Hematopoietic multipotent progenitor cell treated with erythropoietin and hydrocortisone succinate and interleukin-3 and kit ligand, for 17 days (in vitro differentiated cells): ENCODE results near the gene JADE2.
"Not testable (repeated sequence)": the region's sequence is repeated elsewhere in the genome, so short reads cannot be mapped to it uniquely, and the experiment has no call there.

ENCODE experiments used
- DNase-seq: peaks from one replicate; pipeline ENCODE4 v3.0.0-alpha.2; 2015; ENCODE audit warnings: low spot score

JADE2 gene

DNA sequence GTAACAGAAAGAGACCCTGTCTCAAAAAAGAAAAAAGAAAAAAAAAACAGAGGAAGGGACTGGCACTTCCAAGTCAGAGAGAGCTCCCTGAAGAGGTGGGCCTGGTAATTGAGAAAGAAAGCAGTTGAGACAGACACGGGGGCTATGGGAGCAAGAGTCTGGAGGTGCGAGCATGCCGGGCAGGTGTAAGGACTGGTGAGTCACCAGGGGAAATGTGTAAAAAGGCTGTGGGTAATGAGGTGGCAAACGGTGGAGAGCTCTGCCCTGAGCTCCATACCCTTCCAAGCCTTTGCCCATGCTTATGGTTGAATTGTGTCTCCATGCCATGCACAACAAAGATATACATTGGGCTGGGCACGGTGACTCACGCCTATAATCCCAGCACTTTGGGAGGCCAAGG lies 18.0 kb upstream of the JADE2 start:
- DNase-seq: no peak

DNA sequence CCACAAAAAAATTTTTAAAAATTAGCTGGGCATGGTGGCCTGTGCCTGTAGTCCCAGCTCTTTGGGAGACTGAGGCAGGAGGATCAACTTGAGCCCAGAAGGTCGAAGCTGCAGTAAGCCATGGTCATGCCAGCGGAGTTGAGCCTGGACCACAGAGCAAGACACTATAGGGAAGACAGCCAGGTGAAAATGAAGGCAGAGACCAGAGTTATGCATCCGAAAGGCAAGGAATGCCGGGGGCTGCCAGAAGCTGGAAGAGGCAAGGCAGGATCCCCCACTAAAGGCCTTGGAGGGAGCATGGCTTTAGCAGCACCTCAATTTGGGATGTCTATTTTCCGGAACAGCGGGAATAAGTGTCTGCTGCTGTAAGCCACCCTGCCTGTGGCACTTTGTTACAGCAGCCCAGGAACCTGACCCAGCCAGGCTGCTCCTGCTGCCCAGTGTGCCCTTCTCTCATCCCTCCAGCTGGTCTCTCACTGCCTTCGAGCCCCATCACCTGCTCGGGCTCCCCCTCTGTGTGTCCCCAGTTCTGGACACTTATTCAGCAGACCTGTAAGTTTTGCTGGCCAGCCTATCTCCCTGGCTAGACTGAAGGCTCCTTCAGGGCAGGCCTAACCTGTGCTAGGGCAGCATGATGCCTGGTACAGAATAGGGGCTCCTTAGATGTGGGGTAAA lies 16.8 kb upstream of the JADE2 start:
- DNase-seq: no peak

DNA sequence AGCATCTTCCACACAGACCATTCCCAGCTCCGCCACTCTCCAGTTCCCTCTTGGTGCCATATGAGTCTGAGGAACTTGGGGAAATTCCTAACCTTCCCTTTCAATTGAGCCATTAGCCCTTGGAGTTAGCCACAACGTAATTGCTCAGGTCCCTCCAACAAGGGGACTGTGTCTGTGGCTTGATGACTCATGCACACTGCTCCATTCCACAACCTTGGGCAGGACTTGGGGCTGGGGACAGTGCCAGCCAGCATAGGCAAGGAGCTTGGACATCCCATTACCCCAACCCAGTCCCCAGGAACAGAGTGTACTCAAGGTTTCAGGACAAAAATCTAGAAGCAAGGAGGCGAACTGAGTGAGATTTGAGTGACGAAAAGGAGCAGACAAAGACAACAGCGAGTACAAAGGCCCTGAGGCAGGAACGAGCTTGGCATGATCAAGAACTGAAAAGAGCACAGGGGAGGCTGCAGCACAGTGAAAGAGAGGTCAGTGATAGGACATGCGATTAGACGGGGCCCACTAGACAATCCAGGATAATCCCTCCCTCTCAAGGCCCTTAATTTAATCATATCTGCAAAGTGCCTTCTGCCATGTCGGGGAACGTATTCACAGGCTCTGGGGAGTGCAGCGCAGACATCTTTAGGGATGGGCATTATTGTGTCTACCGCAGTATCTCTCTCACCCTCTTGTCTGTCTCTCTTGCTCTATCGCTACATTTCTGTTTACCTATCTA lies 16.0 kb upstream of the JADE2 start:
- DNase-seq: no peak

DNA sequence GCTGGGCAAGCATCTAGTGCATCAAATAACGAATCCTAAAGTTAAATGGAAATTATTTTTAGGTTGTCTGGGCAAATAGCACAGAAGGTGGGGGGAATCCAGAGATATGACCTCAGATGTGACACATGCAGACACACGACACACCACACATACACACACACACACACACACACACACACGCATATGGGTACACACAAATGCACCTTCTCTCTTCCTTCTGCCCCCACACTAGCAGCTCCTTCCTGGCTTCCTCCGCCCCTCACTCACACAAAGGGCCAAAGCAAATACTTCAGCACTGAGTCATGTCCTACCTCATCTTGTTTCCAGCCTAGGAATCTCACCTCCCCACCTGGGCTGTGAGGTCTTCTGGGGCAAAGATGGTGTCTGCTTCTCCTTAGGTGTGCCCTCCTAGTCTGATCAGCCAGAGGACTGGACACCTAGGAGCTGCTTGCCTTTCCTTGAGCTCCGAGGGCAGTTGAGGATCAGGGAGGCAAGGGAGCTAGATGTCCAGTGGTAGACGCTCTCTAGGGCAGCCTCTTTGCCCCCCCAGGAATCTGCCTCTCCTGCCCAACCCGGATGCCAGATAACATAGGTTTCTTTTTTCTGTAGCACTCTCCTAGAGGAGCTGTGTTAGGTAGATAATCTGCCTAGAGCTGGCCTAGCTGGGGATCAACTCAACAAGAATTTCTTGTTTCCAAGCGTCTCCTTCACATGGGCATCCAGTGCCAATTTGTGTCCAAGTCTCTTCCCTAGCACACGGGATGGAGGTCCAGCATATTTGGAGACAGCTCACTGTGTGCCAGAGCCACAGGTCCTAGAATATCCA lies 14.3 kb upstream of the JADE2 start:
- DNase-seq: no peak

DNA sequence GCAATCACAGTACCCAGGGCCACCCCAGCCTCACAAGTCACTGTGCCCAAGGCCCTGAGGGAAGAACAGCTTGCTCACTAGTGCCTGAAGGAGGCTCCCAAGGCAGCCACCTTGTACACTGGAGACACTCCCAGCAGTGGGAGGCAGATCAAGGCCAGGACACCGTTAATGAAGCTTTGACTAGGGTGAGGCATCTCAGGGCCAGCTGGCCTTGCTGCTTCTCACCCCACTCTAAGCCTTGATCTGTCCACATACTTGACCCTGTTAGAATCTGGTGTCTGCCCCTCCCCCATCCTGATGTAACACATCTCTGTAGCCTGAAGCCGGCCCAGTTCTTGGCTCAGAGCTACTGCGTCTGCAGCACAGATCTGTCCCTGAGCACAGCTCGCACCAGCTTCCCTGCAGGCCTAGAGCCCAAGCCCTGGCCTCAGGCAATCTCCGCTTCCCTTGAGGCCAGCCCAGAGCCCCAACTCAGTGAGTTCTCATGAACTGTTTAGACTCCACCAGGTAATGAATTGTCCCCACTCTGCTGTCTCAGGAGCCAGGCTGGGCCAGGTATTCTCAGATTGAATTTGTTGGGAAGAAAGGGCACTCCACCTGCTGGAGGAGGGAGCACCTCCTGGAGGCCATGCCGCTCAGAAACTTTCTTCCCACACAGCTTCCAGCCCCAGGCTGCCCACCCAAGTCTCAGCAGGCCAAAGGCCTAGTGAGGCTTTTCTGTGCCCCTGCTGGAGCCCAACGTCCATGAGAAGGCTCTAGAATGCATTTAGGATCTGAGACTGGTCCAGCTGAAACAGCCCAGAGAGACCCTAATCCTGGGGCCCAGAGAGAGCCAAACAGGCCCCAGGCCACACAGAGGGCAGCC lies 13.4 kb upstream of the JADE2 start:
- DNase-seq: no peak

DNA sequence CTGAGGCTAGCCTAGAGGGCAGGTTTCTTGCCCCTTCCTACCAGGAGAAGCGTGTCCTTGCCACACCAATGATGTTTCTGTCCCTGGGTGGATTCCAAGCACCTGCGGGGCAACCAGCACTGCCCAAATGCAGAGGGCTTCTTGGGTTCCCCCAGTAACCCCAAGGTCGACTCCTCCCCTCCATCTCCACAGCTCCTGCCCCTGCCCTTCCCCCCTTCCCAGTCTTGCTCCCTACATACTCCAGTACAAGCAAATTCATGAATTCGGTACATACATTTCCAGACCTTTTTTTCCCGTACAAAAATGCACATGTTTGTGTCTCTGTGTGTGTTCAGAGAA lies 12.8 kb upstream of the JADE2 start:
- DNase-seq: no peak

DNA sequence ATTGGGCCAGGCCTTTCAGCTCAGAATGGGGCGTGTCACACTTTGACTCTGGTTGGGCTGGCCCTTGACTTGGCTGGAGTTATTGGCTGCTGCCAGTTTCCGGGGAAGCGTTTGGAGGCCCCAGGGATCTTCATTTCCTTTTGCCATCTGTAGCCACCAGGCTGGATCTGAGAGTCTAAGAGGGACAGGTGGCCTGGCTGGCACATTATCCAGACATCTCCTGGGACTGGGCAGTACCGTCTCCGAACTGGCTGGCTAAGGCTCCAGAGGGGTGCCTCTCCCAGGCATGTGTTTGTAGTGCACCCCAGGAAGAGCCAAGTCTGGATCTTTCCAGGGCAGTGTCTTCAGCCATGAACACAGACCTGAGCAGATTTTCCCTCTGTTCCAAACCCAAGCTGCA lies 9.7 kb upstream of the JADE2 start:
- no peak for DNase-seq

DNA sequence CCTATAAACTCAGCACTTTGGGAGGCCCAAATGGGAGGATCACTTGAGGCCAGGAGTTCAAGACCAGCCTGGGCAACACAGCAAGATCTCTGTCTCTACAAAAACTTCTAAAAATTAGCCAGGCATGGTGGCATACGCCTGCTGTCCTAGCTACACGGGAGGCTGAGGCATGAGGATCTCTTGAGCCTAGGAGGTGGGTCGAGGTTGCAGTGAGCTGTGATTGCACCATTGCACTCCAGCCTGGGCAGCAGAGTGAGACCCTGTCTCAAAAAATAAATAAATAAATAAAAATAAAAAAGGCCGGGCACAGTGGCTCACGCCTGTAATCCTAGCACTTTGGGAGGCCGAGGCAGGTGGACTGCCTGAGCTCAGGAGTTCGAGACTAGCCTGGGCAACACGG lies 8.5 kb upstream of the JADE2 start:
- DNase-seq: not testable (repeated sequence)

DNA sequence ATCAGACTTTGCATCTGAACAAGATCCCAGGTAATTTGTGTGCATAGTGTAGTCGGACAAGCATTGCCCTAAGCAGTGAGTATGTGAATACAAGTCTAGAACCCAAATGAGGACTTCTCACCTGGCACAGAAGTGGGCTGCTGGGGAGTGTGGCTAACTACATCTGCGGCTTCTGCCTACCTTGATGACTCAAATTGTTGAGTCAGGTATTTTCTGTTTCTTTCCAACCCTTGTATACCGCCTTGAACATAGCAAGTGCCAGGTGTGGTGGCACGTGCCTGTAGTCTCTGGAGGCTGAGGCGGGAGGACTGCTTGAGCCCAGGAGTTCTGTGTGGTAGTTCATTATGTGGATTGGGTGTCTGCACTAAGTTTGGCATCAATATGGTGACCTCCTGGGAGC lies 7.9 kb upstream of the JADE2 start:
- DNase-seq: no peak

DNA sequence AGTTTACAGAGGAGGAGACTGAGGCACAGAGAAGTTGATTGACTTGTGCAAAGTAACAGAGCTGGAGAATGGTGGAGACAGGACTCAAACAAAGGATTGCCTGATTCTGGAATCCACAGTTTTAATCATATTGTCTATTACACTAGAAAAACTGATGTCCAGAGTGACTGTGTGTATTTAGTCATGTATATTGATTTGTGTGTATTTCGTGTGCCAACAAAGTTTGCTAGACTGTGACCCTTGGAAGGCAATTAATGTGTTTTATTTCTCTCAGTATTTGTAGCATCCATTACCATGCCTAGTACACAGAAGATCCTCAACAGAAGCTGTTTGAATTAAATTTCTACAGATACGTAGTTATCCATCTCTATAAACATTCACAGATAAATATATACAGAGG lies 5.5 kb upstream of the JADE2 start:
- no peak for DNase-seq

DNA sequence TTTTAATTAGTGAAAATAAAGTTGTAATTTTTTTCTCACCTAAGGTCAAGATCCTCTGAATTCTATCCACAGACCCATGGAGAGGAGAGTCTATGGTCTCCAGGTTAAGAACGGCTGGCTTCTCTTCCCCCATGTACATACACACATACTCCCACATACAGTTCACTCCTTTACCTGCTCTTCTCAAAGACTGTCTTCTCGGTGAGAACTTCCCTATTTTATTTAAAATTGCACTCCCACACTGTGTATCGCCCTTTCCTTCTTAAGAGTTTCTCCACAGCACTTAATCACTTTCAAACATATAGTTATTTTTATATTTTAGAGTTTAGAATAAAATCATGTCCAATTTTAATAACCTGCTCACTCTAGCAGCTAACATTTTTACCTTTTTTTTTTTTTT lies 3.6 kb upstream of the JADE2 start:
- no peak for DNase-seq

DNA sequence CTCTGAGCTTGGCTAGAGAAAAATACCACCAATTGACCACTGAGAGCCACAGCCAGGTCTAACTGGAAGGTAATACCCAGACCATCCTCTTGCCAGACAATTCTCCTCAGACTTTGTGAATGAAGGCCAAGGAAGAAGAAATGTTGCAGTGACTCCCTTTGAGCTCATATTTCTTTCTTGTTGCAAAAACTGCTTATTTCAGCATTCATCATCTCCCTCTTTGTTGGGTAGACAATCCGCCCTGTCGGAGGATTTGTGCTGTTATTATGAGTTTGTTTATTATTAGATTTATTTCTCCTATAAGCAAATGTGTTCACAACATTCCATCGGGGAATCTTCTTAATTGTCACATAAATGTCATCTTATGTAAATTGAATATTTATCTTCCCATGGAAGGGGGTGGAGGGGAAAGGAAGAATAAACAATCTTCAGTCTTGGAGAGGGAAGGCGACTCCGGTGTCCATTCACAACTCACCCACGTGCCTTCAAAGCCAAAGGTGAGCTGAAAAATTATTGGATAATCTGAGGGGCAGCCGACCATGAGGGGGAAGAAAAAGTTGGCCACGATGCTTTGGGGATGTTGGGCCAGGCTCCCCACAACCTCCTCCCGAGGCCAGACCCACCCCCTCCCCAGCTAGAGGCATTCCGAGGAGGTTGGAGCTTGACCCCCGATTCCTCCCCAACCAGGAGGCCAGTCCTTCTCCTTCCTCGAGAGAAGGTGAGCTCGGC lies 1.8 kb upstream of the JADE2 start:
- DNase-seq: no peak

DNA sequence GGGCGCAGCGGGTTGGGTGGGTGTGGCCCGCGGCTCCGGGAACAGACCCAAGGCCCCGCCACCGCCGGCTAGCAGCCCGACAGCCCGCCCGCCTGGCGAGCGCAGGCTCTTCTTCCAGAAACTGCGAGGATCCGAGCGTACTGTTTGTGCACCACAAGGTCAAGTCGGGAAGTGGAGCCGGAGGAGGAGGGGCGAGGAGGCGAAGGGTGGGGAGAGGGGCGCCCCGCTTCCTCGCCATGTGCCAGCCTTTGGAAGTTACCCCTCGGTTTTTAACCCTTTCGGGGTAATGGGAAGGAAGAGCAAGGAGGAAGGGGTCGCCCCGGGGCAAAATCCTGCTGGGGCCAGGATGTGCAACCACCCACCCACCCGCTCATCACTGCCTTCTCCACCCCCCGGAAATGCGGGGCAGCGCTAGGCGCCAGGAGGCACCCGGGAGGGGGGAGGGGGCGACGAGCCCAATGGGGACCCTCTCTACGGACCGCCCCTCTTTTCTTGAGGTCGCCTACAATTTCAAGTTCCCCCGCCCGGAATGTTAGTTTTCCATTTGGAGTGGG lies 1.1 kb upstream of the JADE2 start:
- peak; percentile 40 for DNase-seq

DNA sequence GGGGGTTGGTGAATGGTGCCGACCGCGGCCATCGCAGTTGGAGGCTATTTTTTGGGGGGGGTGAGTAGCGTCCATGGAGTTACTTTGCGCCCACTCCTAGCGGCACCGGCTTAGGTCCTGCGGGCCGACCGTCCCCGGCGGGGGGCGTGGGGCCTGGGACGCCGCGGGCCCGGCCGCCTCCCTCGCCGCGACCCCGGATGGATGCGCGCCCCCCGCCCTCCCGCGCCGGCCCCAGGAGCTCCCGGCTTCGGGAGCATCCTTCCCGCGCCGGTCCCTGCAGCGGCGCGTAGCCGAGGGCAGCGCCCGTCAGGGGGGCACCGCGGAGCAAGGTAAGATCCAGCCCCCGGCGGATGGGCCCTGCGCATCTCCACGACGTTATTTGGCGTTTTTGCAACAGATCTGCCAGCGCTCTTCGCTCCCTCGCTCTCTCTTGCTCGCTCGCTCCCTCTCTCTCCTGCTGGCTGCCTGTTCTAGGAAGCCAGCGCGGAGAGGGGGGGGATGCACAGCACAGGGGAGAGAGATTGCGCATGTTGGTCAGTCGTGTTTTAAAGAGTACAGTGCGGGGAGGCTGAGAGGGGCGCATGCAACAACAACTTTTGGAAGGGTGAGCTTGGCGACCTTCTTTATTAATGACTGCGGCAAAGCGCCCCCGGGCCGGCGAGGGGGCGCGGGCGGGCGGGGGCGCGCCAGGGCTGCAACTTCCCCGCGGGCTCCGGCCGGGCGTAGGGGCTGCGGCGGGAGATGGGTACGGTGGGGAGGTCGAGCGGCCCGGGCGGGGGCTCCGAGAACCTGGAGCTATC lies 413 bp downstream of the JADE2 start:
- peak; percentile 29 for DNase-seq

DNA sequence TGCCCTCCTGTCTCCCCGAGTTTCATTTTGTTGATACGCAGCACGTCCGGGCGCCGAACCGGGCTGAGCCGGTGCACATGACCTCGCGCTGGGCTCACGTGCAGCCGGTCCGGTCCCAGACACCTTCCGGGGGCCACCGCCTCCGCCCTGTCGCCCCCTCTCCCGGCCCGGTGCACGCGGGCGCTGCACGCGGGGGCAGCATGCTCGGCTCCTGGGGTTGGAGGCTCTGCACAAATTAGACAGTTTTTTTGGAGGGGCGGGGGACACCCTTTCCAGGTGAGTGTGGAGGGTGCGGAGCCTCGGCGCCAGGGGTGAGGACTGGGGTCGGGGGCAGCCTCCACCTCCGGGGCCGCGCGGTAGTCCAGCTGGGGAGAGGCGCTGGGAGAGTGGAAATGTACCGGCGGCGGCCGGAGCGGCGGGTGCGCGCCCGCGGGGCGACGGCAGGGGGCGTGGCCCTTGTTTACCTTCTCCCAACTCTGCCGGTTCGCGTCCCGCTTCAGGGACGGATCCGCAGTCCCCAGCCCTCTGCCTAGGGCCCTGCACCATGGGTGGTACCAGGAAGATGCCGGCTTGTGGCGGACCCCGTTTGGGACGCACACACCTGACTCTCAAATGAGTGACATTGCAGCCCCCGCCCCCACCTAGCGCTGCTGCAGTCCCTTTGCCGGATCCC lies 1.1 kb downstream of the JADE2 start:
- DNase-seq: peak; percentile 69

DNA sequence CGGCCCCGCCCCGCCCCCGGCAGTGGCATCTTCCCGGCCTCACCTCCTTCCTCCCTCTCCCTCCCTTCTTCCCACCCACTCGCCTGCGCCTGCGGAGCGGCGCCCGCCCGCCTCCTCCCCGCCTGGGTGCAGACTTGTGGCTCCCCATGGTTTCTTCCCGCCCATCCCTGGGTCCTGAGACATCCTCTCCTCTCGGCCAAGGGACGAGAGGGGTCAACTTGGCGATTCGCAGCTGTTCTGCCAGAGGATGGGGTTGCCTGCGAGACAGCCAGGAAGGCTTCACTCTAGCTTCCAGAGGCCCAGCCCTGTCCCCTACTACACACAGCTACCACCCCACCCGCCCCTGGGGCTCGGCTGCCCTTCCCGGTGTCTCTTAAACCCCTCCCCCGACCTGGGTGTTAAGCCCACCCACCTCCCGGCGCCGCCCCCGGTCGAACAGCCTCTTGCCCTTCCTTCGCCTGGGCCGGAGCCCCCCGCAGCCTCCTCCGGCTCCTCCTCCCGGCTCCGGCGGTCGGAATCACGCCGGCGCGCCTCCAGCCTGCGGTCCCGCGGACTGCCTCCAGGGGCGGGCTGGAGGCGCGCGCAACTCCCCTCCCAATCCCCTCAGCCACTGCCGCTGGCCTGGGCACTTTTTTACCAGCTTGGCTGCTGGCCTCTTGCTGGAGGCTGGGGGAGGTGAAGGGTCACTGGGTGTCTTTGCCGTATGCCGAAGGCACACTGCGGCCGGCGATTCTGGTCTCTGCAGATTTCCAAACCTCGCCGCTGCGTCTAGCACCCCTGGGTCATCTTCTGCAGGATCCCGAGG lies 1.9 kb downstream of the JADE2 start:
- DNase-seq: peak; percentile 57

DNA sequence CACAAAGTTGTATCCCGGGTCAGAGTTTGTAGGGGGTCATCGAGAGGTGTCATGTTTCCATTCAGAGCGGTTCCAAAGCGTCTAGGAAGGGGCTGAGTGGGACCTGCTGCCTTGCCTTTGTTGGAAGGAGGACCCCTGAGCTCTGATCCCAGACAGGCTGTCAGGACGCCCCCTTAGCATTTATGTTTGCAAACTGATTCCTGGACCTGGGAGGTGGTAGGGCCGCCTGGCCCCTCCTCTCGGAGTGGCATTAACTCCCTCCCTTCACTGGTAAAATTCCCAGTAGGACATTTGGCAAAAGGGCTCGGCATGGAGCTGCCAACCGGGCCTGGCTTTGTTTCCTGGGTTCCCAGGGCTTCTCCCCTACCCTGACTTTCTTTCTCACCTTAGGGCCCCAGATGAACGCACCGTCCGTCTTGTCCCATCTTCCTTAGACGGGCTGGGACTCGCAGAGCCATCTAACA lies 2.5 kb downstream of the JADE2 start:
- no peak for DNase-seq

DNA sequence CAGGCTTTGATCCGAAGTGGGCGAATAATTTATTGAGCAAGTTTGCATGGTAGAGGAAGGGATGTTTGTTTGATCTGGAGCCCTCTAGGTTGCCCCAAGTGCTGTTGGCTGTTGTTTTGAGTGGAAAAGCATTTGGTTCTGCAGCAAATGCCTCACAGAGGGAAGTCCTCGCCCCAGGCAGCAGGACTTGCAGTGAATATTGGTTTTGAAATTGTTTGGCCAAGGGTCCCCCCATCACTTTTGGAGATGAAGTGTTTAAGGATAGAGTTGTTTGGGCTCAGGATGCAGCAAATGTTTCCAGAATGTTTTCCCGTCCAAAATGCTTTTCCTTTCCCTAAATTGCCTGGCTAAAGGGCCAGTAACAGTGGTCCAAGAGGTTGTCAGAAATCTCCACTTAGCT lies 3.1 kb downstream of the JADE2 start:
- DNase-seq: no peak

DNA sequence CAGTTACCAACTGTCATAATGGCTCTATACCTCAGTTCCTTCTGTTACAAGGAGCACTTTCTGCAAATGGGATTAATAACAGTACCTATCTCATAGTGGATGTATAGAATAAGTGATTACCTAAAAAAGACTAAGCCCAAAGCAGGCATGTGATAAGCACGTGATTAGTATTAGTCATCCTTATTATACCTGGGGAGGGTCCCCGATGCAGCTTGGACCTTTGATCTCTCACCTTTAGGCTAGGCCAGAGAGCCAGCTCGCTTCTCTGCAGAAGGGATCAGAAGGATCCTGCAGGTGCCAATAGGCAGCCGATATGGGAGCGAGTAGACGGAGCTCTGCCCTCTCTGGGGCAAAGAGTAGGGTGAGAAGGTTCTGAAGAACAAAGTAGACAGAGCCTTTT lies 4.0 kb downstream of the JADE2 start:
- DNase-seq: no peak
